Neural progenitor cell (in vitro differentiated cells): ENCODE results near the gene GPR50. TPM values are rescaled to one million over a fixed set of nuclear protein-coding genes. Genes with fewer than 3 reads are reported as not detected.

Source experiments
- DNase-seq: peaks from one replicate; pipeline ENCODE4 v3.0.0-alpha.2; 2016; ENCODE audit warnings: low spot score
- H2AFZ ChIP-seq: fragments of 200-600 bp; sonication (generic); replicated peaks from 2 replicates; pipeline ENCODE4 v1.6.1; 2016; ENCODE audit warnings: antibody characterized with exemption
- H3F3A ChIP-seq: fragments of 200-600 bp; sonication (generic); 2 replicates; pipeline ENCODE4 v1.6.1; 2016; ENCODE audit warnings: antibody characterized with exemption, low read depth
- H3K27ac ChIP-seq: fragments of 200-600 bp; sonication (generic); 2 replicates; pipeline ENCODE4 v1.5.1; 2016; ENCODE audit warnings: mild to moderate bottlenecking
- H3K27me3 ChIP-seq: fragments of 200-600 bp; sonication (generic); 2 replicates; pipeline ENCODE4 v1.6.1; 2016; ENCODE audit warnings: mild to moderate bottlenecking, moderate library complexity
- H3K36me3 ChIP-seq: fragments of 200-600 bp; sonication (generic); 2 replicates; pipeline ENCODE4 v1.5.1; 2016
- H3K4me1 ChIP-seq: fragments of 200-600 bp; sonication (generic); 2 replicates; pipeline ENCODE4 v1.6.1; 2016; ENCODE audit warnings: mixed run types
- H3K4me2 ChIP-seq: fragments of 200-600 bp; sonication (generic); 2 replicates; pipeline ENCODE4 v1.6.1; 2016
- H3K4me3 ChIP-seq: fragments of 200-600 bp; sonication (generic); 2 replicates; pipeline ENCODE4 v1.5.1; 2016
- H3K79me2 ChIP-seq: fragments of 200-600 bp; sonication (generic); 2 replicates; pipeline ENCODE4 v1.6.1; 2016; ENCODE audit warnings: low read depth
- H3K9ac ChIP-seq: fragments of 200-600 bp; sonication (generic); 2 replicates; pipeline ENCODE4 v1.6.1; 2016
- H3K9me3 ChIP-seq: fragments of 200-600 bp; sonication (generic); 2 replicates; pipeline ENCODE4 v1.5.1; 2016; ENCODE audit warnings: low read depth
- H4K20me1 ChIP-seq: fragments of 200-600 bp; sonication (generic); 2 replicates; pipeline ENCODE4 v1.6.1; 2016; ENCODE audit warnings: low read depth
- H3K27ac Mint-ChIP-seq: 3 replicates; pipeline ENCODE4 v1.8.0; 2021; ENCODE audit warnings: mixed read lengths
- H3K27me3 Mint-ChIP-seq: 2 replicates; pipeline ENCODE4 v1.8.0; 2022; ENCODE audit warnings: low read depth, mild to moderate bottlenecking, inconsistent platforms, moderate library complexity, mixed read lengths; ENCODE audit not compliant: insufficient read depth
- H3K36me3 Mint-ChIP-seq: 3 replicates; pipeline ENCODE4 v1.8.0; 2021; ENCODE audit warnings: mixed read lengths
- H3K4me1 Mint-ChIP-seq: 3 replicates; pipeline ENCODE4 v1.8.0; 2021; ENCODE audit warnings: mixed read lengths
- H3K4me3 Mint-ChIP-seq: 3 replicates; pipeline ENCODE4 v1.8.0; 2021; ENCODE audit warnings: mild to moderate bottlenecking, moderate library complexity, mixed read lengths
- H3K9me3 Mint-ChIP-seq: 3 replicates; pipeline ENCODE4 v1.8.0; 2020; ENCODE audit warnings: mixed read lengths
- EZH2 ChIP-seq: fragments of 200-600 bp; sonication (generic); IDR thresholded peaks from 2 replicates; pipeline ENCODE4 v1.6.1; 2017; ENCODE audit warnings: antibody characterized with exemption, mild to moderate bottlenecking, moderate library complexity
- EZH2phosphoT487 ChIP-seq: fragments of 200-600 bp; sonication (generic); IDR thresholded peaks from 2 replicates; pipeline ENCODE4 v1.6.1; 2017; ENCODE audit warnings: antibody characterized with exemption
- total RNA-seq: library from RNA; depleted of rRNA; stranded (reverse); fragments of >200 nt; gene quantifications from 2 replicates; pipeline ENCODE4 v1.2.3, GENCODE V29; 2015; ENCODE audit warnings: low replicate concordance
- TF ChIP-seq, protein P1 (sequence below): fragments of 200-600 bp; sonication (generic); IDR thresholded peaks from 2 replicates; pipeline ENCODE4 v1.5.1; 2017; ENCODE audit warnings: antibody characterized with exemption, mild to moderate bottlenecking

The GPR50 gene
- total RNA-seq, 1 donor from 2014 or later, result 0.47 TPM

DNA sequence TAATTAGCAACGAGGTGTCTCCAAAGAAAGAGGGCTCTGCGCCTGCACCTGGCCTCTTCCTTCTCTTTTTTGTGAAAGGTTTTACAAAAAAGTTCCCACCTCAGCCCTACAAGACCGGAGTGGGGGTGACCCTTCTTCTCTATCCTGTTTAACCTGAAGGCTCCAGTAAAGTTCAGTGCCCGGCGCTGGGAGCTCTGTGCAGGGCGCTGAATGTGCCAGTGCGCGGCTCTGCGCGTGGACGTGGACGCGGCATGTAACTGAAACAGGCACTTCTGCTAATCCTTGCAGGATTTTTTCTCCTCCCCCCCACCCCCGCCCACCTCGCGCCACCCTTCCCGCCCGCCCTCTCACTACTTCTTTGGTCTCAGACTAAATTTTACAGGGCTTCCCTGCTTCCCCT lies 2.4 kb downstream of the GPR50 start:
- H3F3A ChIP-seq, result no peaks in the 10 kb centered on the region
- H3K4me3 ChIP-seq, result peak overlapping the region; percentile 60
- no peak overlapping the region for H3K9ac ChIP-seq
- peaks cover 11% of the 10 kb centered on the region for H3K36me3 Mint-ChIP-seq
- peak overlapping the region; percentile 74 for H3K4me2 ChIP-seq
- H3K4me1 Mint-ChIP-seq, result peaks cover 12% of the 10 kb centered on the region
- no peak overlapping the region for H3K27ac Mint-ChIP-seq
- H3K27ac ChIP-seq, result no peak overlapping the region
- H3K27me3 Mint-ChIP-seq, result peaks cover 33% of the 10 kb centered on the region
- no peak for TF ChIP-seq EZH2
- TF ChIP-seq, protein P1, sequence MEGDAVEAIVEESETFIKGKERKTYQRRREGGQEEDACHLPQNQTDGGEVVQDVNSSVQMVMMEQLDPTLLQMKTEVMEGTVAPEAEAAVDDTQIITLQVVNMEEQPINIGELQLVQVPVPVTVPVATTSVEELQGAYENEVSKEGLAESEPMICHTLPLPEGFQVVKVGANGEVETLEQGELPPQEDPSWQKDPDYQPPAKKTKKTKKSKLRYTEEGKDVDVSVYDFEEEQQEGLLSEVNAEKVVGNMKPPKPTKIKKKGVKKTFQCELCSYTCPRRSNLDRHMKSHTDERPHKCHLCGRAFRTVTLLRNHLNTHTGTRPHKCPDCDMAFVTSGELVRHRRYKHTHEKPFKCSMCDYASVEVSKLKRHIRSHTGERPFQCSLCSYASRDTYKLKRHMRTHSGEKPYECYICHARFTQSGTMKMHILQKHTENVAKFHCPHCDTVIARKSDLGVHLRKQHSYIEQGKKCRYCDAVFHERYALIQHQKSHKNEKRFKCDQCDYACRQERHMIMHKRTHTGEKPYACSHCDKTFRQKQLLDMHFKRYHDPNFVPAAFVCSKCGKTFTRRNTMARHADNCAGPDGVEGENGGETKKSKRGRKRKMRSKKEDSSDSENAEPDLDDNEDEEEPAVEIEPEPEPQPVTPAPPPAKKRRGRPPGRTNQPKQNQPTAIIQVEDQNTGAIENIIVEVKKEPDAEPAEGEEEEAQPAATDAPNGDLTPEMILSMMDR, result no peak
- no peak for TF ChIP-seq EZH2phosphoT487
- H4K20me1 ChIP-seq, result no peaks in the 10 kb centered on the region
- H3K9me3 ChIP-seq, result no peaks in the 10 kb centered on the region
- H3K79me2 ChIP-seq, result no peaks in the 10 kb centered on the region
- H2AFZ ChIP-seq, result no peak overlapping the region
- peaks cover 24% of the 10 kb centered on the region for H3K9me3 Mint-ChIP-seq
- DNase-seq, result peak; percentile 6
- no peaks in the 10 kb centered on the region for H3K36me3 ChIP-seq
- peaks cover 99% of the 10 kb centered on the region for H3K27me3 ChIP-seq
- H3K4me3 Mint-ChIP-seq, result peak overlapping the region; percentile 80
- peaks cover 6% of the 10 kb centered on the region for H3K4me1 ChIP-seq

DNA sequence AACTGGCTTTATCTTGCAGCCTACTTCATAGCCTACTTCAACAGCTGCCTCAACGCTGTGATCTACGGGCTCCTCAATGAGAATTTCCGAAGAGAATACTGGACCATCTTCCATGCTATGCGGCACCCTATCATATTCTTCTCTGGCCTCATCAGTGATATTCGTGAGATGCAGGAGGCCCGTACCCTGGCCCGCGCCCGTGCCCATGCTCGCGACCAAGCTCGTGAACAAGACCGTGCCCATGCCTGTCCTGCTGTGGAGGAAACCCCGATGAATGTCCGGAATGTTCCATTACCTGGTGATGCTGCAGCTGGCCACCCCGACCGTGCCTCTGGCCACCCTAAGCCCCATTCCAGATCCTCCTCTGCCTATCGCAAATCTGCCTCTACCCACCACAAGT lies 4.0 kb downstream of the GPR50 start:
- no peak for DNase-seq
- Histone ChIP-seq H3K4me3 (no peak overlapping the region), H4K20me1 (no peaks in the 10 kb centered on the region), H2AFZ (no peak overlapping the region), H3K27ac (no peak overlapping the region), H3K36me3 (no peaks in the 10 kb centered on the region), H3K79me2 (no peaks in the 10 kb centered on the region), H3F3A (no peaks in the 10 kb centered on the region), H3K9me3 (no peaks in the 10 kb centered on the region), H3K27me3 (peaks cover 94% of the 10 kb centered on the region), H3K4me1 (peaks cover 6% of the 10 kb centered on the region), H3K9ac (no peak overlapping the region), H3K4me2 (no peak overlapping the region)
- peaks cover 4% of the 10 kb centered on the region for H3K4me1 Mint-ChIP-seq
- no peak overlapping the region for H3K4me3 Mint-ChIP-seq
- TF ChIP-seq, protein P1, result no peak
- peaks cover 11% of the 10 kb centered on the region for H3K36me3 Mint-ChIP-seq
- H3K27me3 Mint-ChIP-seq, result peaks cover 27% of the 10 kb centered on the region
- H3K27ac Mint-ChIP-seq, result no peak overlapping the region
- H3K9me3 Mint-ChIP-seq, result peaks cover 24% of the 10 kb centered on the region

DNA sequence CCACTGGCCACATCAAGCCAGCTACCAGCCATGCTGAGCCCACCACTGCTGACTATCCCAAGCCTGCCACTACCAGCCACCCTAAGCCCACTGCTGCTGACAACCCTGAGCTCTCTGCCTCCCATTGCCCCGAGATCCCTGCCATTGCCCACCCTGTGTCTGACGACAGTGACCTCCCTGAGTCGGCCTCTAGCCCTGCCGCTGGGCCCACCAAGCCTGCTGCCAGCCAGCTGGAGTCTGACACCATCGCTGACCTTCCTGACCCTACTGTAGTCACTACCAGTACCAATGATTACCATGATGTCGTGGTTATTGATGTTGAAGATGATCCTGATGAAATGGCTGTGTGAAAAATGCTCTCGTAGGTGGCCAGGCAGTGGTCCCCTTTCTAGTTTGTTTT lies 4.7 kb downstream of the GPR50 start:
- peaks cover 24% of the 10 kb centered on the region for H3K9me3 Mint-ChIP-seq
- no peaks in the 10 kb centered on the region for H3K36me3 ChIP-seq
- H3K27me3 Mint-ChIP-seq, result peaks cover 20% of the 10 kb centered on the region

More for the DNA sequence above, 4.7 kb downstream of the GPR50 start:
- no peak overlapping the region for H3K4me3 Mint-ChIP-seq
- no peak for DNase-seq
- Histone ChIP-seq H3F3A (no peaks in the 10 kb centered on the region), H3K27me3 (peaks cover 88% of the 10 kb centered on the region), H3K4me2 (no peak overlapping the region), H3K9ac (no peak overlapping the region), H4K20me1 (no peaks in the 10 kb centered on the region), H3K4me1 (peaks cover 6% of the 10 kb centered on the region), H3K27ac (no peak overlapping the region), H3K9me3 (no peaks in the 10 kb centered on the region), H2AFZ (no peak overlapping the region), H3K4me3 (no peak overlapping the region), H3K79me2 (no peaks in the 10 kb centered on the region)
- no peak overlapping the region for H3K27ac Mint-ChIP-seq
- H3K36me3 Mint-ChIP-seq, result peaks cover 11% of the 10 kb centered on the region
- no peak for TF ChIP-seq EZH2phosphoT487
- TF ChIP-seq, protein P1, result no peak
- TF ChIP-seq EZH2, result no peak
- peaks cover 4% of the 10 kb centered on the region for H3K4me1 Mint-ChIP-seq
